ENCODE data around the gene RGL1. TPM values are rescaled to one million over a fixed set of nuclear protein-coding genes. Genes with fewer than 3 reads are reported as not detected.

RGL1 gene
- total RNA-seq, 1 experiment from 2014 or later: 1.3 TPM

- no peak for TF ChIP-seq MAX (IDR thresholded peaks at IDR 0.05)
- TF ChIP-seq FOSL1 (IDR thresholded peaks at IDR 0.05; ENCODE audit: low read depth): no peak
- TF ChIP-seq POLR2A (IDR thresholded peaks at IDR 0.05; ENCODE audit: borderline replicate concordance, extremely low read depth, insufficient read depth, insufficient read length): no peak
- TF ChIP-seq JUND (IDR thresholded peaks at IDR 0.05): no peak
- TF ChIP-seq SP1 (IDR thresholded peaks at IDR 0.05; ENCODE audit: low read depth): no peak
These were observed 11.2 kb downstream of the RGL1 start (continued) for GRCh38 chr1:183816110-183816509.

GRCh38 chr1:183817576-183818288 is 12.8 kb downstream of the RGL1 start:
- Histone ChIP-seq H4K20me1 (ENCODE audit: insufficient read depth) (no peaks in the 10 kb centered on the region), H3K9ac (ENCODE audit: low read length) (no peak overlapping the region), H3K4me2 (ENCODE audit: low read length) (no peak overlapping the region), H3K79me2 (ENCODE audit: insufficient read depth, low read length) (no peaks in the 10 kb centered on the region), H3K36me3 (ENCODE audit: control insufficient read depth in 1 of 2, insufficient read depth in 2 of 2, low read length in 2 of 2) (no peaks in the 10 kb centered on the region), H2AFZ (ENCODE audit: low read depth, low read length, poor library complexity, severe bottlenecking) (no peak overlapping the region), H3K9me3 (ENCODE audit: control insufficient read depth in 1 of 2, insufficient read depth in 1 of 2, low read depth in 1 of 2, low read length in 2 of 2) (no peaks in the 10 kb centered on the region), H3K4me3 (replicated peaks in 1 of 2; ENCODE audit: low read depth in 1 of 2, low read length in 2 of 2) (no peak overlapping the region), H3K4me1 (ENCODE audit: control insufficient read depth in 1 of 2, insufficient read depth in 2 of 2, low read length in 2 of 2) (peaks cover 0 to 6% of the 10 kb centered on the region in 2 experiments; a peak in 1 of 4 replicates), H3K27ac (ENCODE audit: low read depth, low read length) (no peak overlapping the region), H3K9me2 (ENCODE audit: insufficient read depth) (no peaks in the 10 kb centered on the region), H3K27me3 (ENCODE audit: insufficient read depth, low read length) (no peaks in the 10 kb centered on the region)
- TF ChIP-seq, protein P1, sequence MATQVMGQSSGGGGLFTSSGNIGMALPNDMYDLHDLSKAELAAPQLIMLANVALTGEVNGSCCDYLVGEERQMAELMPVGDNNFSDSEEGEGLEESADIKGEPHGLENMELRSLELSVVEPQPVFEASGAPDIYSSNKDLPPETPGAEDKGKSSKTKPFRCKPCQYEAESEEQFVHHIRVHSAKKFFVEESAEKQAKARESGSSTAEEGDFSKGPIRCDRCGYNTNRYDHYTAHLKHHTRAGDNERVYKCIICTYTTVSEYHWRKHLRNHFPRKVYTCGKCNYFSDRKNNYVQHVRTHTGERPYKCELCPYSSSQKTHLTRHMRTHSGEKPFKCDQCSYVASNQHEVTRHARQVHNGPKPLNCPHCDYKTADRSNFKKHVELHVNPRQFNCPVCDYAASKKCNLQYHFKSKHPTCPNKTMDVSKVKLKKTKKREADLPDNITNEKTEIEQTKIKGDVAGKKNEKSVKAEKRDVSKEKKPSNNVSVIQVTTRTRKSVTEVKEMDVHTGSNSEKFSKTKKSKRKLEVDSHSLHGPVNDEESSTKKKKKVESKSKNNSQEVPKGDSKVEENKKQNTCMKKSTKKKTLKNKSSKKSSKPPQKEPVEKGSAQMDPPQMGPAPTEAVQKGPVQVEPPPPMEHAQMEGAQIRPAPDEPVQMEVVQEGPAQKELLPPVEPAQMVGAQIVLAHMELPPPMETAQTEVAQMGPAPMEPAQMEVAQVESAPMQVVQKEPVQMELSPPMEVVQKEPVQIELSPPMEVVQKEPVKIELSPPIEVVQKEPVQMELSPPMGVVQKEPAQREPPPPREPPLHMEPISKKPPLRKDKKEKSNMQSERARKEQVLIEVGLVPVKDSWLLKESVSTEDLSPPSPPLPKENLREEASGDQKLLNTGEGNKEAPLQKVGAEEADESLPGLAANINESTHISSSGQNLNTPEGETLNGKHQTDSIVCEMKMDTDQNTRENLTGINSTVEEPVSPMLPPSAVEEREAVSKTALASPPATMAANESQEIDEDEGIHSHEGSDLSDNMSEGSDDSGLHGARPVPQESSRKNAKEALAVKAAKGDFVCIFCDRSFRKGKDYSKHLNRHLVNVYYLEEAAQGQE (IDR thresholded peaks at IDR 0.05; ENCODE audit: low read depth): no peak
- TF ChIP-seq FOSL1 (IDR thresholded peaks at IDR 0.05; ENCODE audit: low read depth) (no peak), ELF1 (IDR thresholded peaks at IDR 0.05; ENCODE audit: borderline replicate concordance, low read depth) (no peak), SP1 (IDR thresholded peaks at IDR 0.05; ENCODE audit: low read depth) (no peak), CEBPB (IDR thresholded peaks at IDR 0.05; ENCODE audit: low read depth) (no peak), ZNF274 (IDR thresholded peaks at IDR 0.05; ENCODE audit: low read depth, low read length) (no peak), JUND (IDR thresholded peaks at IDR 0.05) (no peak), RAD21 (IDR thresholded peaks at IDR 0.05; ENCODE audit: low read depth) (no peak), EZH2phosphoT487 (IDR thresholded peaks at IDR 0.05; ENCODE audit: borderline replicate concordance) (no peak), MAX (IDR thresholded peaks at IDR 0.05) (no peak), SRF (IDR thresholded peaks at IDR 0.05; ENCODE audit: low read depth) (no peak), CBX3 (IDR thresholded peaks at IDR 0.05; ENCODE audit: low read depth) (no peak), EGR1 (IDR thresholded peaks at IDR 0.05; ENCODE audit: low read depth) (no peak), EZH2 (IDR thresholded peaks at IDR 0.05) (no peak), ATF3 (IDR thresholded peaks at IDR 0.05) (no peak), POLR2A (IDR thresholded peaks at IDR 0.05; ENCODE audit: borderline replicate concordance, extremely low read depth, insufficient read depth, insufficient read length) (no peak), ZFX (IDR thresholded peaks at IDR 0.05) (no peak), POLR2AphosphoS5 (IDR thresholded peaks at IDR 0.05; ENCODE audit: low read depth, low read length) (no peak), ZBTB33 (IDR thresholded peaks at IDR 0.05; ENCODE audit: extremely low read depth, insufficient replicate concordance, low read length) (no peak)
- ChIA-PET POLR2A (no interaction called here), CTCF (no interaction called here), RAD21 (ENCODE audit: low non-redundant PET in 1 of 2, low total read pairs in 2 of 2, uncharacterized antibody in 2 of 2, unreplicated experiment in 2 of 2) (no interaction called here)
- intact Hi-C loops (cut with micrococcal nuclease): no loop called here
- ATAC-seq: no peak
- no peak for DNase-seq (ENCODE audit: low read depth, low spot score)
- BruUV-seq (replicated peaks): no TSS peak
